Suprapubic skin (tissue), 4 donors: Measurements from ENCODE around the gene MTX3. TPM values are rescaled to one million over a fixed set of nuclear protein-coding genes. Genes with fewer than 3 reads are reported as not detected.

Experiments used
- DNase-seq, 2 donors: peaks; one replicate each; pipeline ENCODE4 v3.0.0-alpha.2; 2019; ENCODE audit warnings: low spot score in 2 of 2
- H3K27ac ChIP-seq: fragments of 200-600 bp; sonication (generic); one replicate; pipeline ENCODE4 v1.5.1; 2019
- H3K27me3 ChIP-seq: fragments of 200-600 bp; sonication (generic); one replicate; pipeline ENCODE4 v1.5.1; 2019
- H3K36me3 ChIP-seq: fragments of 200-600 bp; sonication (generic); one replicate; pipeline ENCODE4 v1.5.1; 2019
- H3K4me1 ChIP-seq: fragments of 200-600 bp; sonication (generic); one replicate; pipeline ENCODE4 v1.5.1; 2019
- H3K4me3 ChIP-seq: fragments of 200-600 bp; sonication (generic); one replicate; pipeline ENCODE4 v1.5.1; 2019; ENCODE audit warnings: mild to moderate bottlenecking
- H3K9me3 ChIP-seq: fragments of 200-600 bp; sonication (generic); one replicate; pipeline ENCODE4 v1.5.1; 2019
- EP300 ChIP-seq: sonication (generic); formaldehyde crosslinking; IDR thresholded peaks from one replicate; pipeline ENCODE4 v1.6.1; 2017; ENCODE audit warnings: antibody characterized with exemption
- POLR2A ChIP-seq, 2 donors: fragments of 450-650 bp; IDR thresholded peaks; one replicate each; pipeline ENCODE4 v1.6.1; 2017; ENCODE audit warnings: antibody characterized with exemption in 2 of 2, mild to moderate bottlenecking in 2 of 2, moderate library complexity in 2 of 2
- POLR2AphosphoS5 ChIP-seq, 3 donors: sonication (generic); formaldehyde crosslinking; IDR thresholded peaks; one replicate each; pipeline ENCODE4 v1.6.1; 2017; ENCODE audit warnings: antibody characterized with exemption in 3 of 3
- WGBS: methylation state at CpG from one replicate; pipeline ENCODE4 v1.1.5; 2018; 5-methylcytosine and 5-hydroxymethylcytosine counted together
- total RNA-seq, 4 donors: library from RNA; depleted of rRNA; stranded (reverse); fragments of >200 nt; gene quantifications; one replicate each; pipeline ENCODE4 v1.1.0, GENCODE V29; 2016
- TF ChIP-seq, protein P1 (sequence below), 2 donors: fragments of 200-600 bp in 1 of 2; fragments of 450-650 bp in 1 of 2; sonication (generic) in 1 of 2; IDR thresholded peaks; one replicate each; pipeline ENCODE4 v1.5.1; 2016 to 2019; ENCODE audit warnings: antibody characterized with exemption in 2 of 2, mild to moderate bottlenecking in 1 of 2, moderate library complexity in 1 of 2

MTX3 gene
- total RNA-seq, 4 donors from 2014 or later, result 11.4 to 14.8 (median 12.6) TPM

DNA sequence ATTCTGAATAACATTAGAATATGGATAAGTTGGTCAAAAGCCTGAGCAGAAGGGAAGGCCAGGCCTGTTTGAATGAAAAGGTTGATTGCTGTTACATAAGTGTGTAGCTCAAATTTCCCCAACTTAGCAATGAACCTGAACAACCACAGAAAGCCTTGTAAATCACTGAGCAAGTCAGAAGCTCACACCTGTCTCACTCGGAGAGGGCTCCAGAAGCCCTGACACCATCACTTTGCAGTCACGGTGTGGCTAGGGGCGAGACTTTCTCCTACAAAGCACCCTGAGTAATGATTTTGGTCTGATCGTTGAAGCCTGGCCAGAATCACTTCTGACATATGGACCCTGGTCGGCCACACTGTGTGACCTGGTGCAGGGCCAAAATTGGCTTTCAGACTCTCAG, 62.0 kb downstream of the MTX3 start:
- no peak for DNase-seq
- H3K27me3 ChIP-seq, result no peaks in the 10 kb centered on the region
- H3K9me3 ChIP-seq, result no peaks in the 10 kb centered on the region
- H3K27ac ChIP-seq, result no peak overlapping the region
- H3K4me1 ChIP-seq, result no peaks in the 10 kb centered on the region
- no peak overlapping the region for H3K4me3 ChIP-seq
- H3K36me3 ChIP-seq, result no peaks in the 10 kb centered on the region
- no peak for TF ChIP-seq POLR2AphosphoS5 (IDR thresholded peaks at IDR 0.05)
- TF ChIP-seq POLR2A (IDR thresholded peaks at IDR 0.05), result no peak
- TF ChIP-seq EP300, result no peak
- TF ChIP-seq, protein P1, sequence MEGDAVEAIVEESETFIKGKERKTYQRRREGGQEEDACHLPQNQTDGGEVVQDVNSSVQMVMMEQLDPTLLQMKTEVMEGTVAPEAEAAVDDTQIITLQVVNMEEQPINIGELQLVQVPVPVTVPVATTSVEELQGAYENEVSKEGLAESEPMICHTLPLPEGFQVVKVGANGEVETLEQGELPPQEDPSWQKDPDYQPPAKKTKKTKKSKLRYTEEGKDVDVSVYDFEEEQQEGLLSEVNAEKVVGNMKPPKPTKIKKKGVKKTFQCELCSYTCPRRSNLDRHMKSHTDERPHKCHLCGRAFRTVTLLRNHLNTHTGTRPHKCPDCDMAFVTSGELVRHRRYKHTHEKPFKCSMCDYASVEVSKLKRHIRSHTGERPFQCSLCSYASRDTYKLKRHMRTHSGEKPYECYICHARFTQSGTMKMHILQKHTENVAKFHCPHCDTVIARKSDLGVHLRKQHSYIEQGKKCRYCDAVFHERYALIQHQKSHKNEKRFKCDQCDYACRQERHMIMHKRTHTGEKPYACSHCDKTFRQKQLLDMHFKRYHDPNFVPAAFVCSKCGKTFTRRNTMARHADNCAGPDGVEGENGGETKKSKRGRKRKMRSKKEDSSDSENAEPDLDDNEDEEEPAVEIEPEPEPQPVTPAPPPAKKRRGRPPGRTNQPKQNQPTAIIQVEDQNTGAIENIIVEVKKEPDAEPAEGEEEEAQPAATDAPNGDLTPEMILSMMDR (IDR thresholded peaks at IDR 0.05), result no peak
- WGBS, result 73% methylated on average over 5 of the region's 5 CpGs

Other genes with a start within 250 kb of the MTX3 start
- 1 to 10 TPM in 3 of 4 donors, under 1 TPM in 1; 0.57 to 3.6 (median 1.9) TPM for gene THBS4, start 44.1 kb upstream of the MTX3 start, total RNA-seq